Caco-2 (cell line): ENCODE measurements around the gene DDN. TPM values are rescaled to one million over a fixed set of nuclear protein-coding genes. Genes with fewer than 3 reads are reported as not detected.

Experiments used
- BruUV-seq: library from RNA; stranded (reverse); fragments of 400-500 nt; replicated peaks from 2 replicates; lab custom pipeline; 2021; lab: Mats Ljungman, UMichigan
- CTCF ChIA-PET: fragments of 300-600 bp; sonication (Branson Sonifier 250); formaldehyde crosslinking; loops from one replicate; lab custom pipeline; 2022; ENCODE audit warnings: antibody characterized with exemption; lab: Charles Lee
- POLR2A ChIA-PET: fragments of 300-600 bp; sonication (Branson Sonifier 250); formaldehyde crosslinking; loops from one replicate; lab custom pipeline; 2022; ENCODE audit warnings: antibody characterized with exemption; lab: Charles Lee
- DNase-seq, 2 experiments: peaks; one replicate each; pipeline versions ENCODE4 v3.0.0 to v3.0.0-alpha.2; 2020 to 2022
- H3K27me3 ChIP-seq: replicated peaks from 2 replicates; pipeline ENCODE4 v1.6.0; 2011; ENCODE audit warnings: low read length; ENCODE audit not compliant: control insufficient read depth, insufficient read depth
- H3K36me3 ChIP-seq: 2 replicates; pipeline ENCODE4 v1.5.1; 2011; ENCODE audit warnings: low read length; ENCODE audit not compliant: control insufficient read depth, insufficient read depth
- H3K4me1 ChIP-seq: fragments of 250-450 bp; sonication (Bioruptor Pico); 2 replicates; pipeline ENCODE4 v1.5.1; 2020; ENCODE audit warnings: mild to moderate bottlenecking
- H3K4me3 ChIP-seq: 2 replicates; pipeline ENCODE4 v1.5.1; 2011; ENCODE audit warnings: low read depth, mild to moderate bottlenecking, control low read depth, low read length
- H3K9me3 ChIP-seq: fragments of 250-450 bp; sonication (Bioruptor Pico); 2 replicates; pipeline ENCODE4 v1.5.1; 2020; ENCODE audit warnings: mild to moderate bottlenecking, moderate library complexity
- H3K27ac Mint-ChIP-seq: one replicate; pipeline ENCODE4 v1.8.0; 2022; ENCODE audit warnings: mixed read lengths; ENCODE audit not compliant: unreplicated experiment
- H3K27me3 Mint-ChIP-seq: one replicate; pipeline ENCODE4 v1.8.0; 2022; ENCODE audit warnings: mixed read lengths; ENCODE audit not compliant: insufficient read depth, unreplicated experiment
- H3K36me3 Mint-ChIP-seq: one replicate; pipeline ENCODE4 v1.8.0; 2022; ENCODE audit warnings: mild to moderate bottlenecking, mixed read lengths; ENCODE audit not compliant: insufficient read depth, unreplicated experiment
- H3K4me1 Mint-ChIP-seq: one replicate; pipeline ENCODE4 v1.8.0; 2022; ENCODE audit warnings: low read depth, mixed read lengths; ENCODE audit not compliant: unreplicated experiment
- H3K4me3 Mint-ChIP-seq: one replicate; pipeline ENCODE4 v1.8.0; 2022; ENCODE audit warnings: mild to moderate bottlenecking, moderate library complexity, mixed read lengths; ENCODE audit not compliant: unreplicated experiment
- H3K9me3 Mint-ChIP-seq: one replicate; pipeline ENCODE4 v1.8.0; 2022; ENCODE audit warnings: mixed read lengths; ENCODE audit not compliant: unreplicated experiment
- CTCF ChIP-seq, 2 experiments: fragments of 200-600 bp in 1 of 2; IDR thresholded peaks; 1 replicate in 1 of 2; 2 replicates in 1 of 2; pipeline versions ENCODE4 v1.5.1 to v1.8.0; 2011 to 2022; ENCODE audit warnings: antibody characterized with exemption in 1 of 2, control low read depth in 1 of 2, inconsistent platforms in 1 of 2, low read depth in 1 of 2, low read length in 1 of 2, mild to moderate bottlenecking in 1 of 2, moderate library complexity in 1 of 2; ENCODE audit not compliant: insufficient read depth in 1 of 2, severe bottlenecking in 1 of 2, unreplicated experiment in 1 of 2
- intact Hi-C: fragments of 100-400 bp; cut with micrococcal nuclease; formaldehyde crosslinking; loops from one replicate; pipeline ENCODE4 v1.10.0; 2022; ENCODE audit not compliant: unreplicated experiment
- total RNA-seq: library from RNA; stranded (reverse); gene quantifications from 2 replicates; pipeline ENCODE4 v1.2.3, GENCODE V29; 2022

The DDN gene
- total RNA-seq, 1 experiment from 2014 or later = 1.9 TPM

GRCh38 chr12:49014547-49014946, 15.4 kb upstream of the DDN start:
- Mint-ChIP-seq H3K27me3 (no peaks in the 10 kb centered on the region), H3K27ac (no peak overlapping the region), H3K36me3 (peaks cover 47% of the 10 kb centered on the region), H3K9me3 (no peaks in the 10 kb centered on the region), H3K4me3 (no peak overlapping the region), H3K4me1 (peaks cover 30% of the 10 kb centered on the region)
- Histone ChIP-seq H3K9me3 (no peaks in the 10 kb centered on the region), H3K4me3 (no peak overlapping the region), H3K27me3 (no peaks in the 10 kb centered on the region), H3K36me3 (no peaks in the 10 kb centered on the region), H3K4me1 (0 out of 2 replicates have a peak, but pooled peaks cover 4% of the 10 kb centered on the region)
- ChIA-PET POLR2A (no interaction called here), CTCF (interaction anchor here (0.5 to 1.3 kb wide), 3 partner anchors 17 to 128 kb away, joined by 3 to 20 read pairs (median 7); partner anchors contain the start of gene DDN)
- DNase-seq = no peak
- TF ChIP-seq CTCF (IDR thresholded peaks at IDR 0.05; ENCODE audit: insufficient read depth in 1 of 2, low read depth in 1 of 2, low read length in 1 of 2, severe bottlenecking in 1 of 2, unreplicated experiment in 1 of 2) = peak; percentile 27 to 45
- no TSS peak for BruUV-seq
- intact Hi-C loops = loop anchor here (1.0 kb wide), 1 partner anchor 33 kb away; no protein-coding TSS in a partner anchor

- Histone ChIP-seq H3K4me1 (0 out of 2 replicates have a peak, but pooled peaks cover 4% of the 10 kb centered on the region), H3K9me3 (no peaks in the 10 kb centered on the region), H3K27me3 (no peaks in the 10 kb centered on the region), H3K4me3 (no peak overlapping the region), H3K36me3 (no peaks in the 10 kb centered on the region)
- H3K4me1 Mint-ChIP-seq = peaks cover 30% of the 10 kb centered on the region
- no peak overlapping the region for H3K27ac Mint-ChIP-seq
- ChIA-PET POLR2A (no interaction called here), CTCF (interaction anchor here (1.3 kb wide), 1 partner anchor 16 kb away, joined by 20 read pairs; the partner anchor contains the start of gene DDN)
- no TSS peak for BruUV-seq
- no peaks in the 10 kb centered on the region for H3K9me3 Mint-ChIP-seq
- no peak for TF ChIP-seq CTCF (IDR thresholded peaks at IDR 0.05; ENCODE audit: insufficient read depth in 1 of 2, low read depth in 1 of 2, low read length in 1 of 2, severe bottlenecking in 1 of 2, unreplicated experiment in 1 of 2)
- H3K36me3 Mint-ChIP-seq = peaks cover 44% of the 10 kb centered on the region
- no peak overlapping the region for H3K4me3 Mint-ChIP-seq
- intact Hi-C loops = no loop called here
- no peaks in the 10 kb centered on the region for H3K27me3 Mint-ChIP-seq
- no peak for DNase-seq
These were observed 14.3 kb upstream of the DDN start for GRCh38 chr12:49013428-49013827.

GRCh38 chr12:49012739-49013138, 13.6 kb upstream of the DDN start:
- Histone ChIP-seq H3K4me1 (0 out of 2 replicates have a peak, but pooled peaks cover 4% of the 10 kb centered on the region), H3K27me3 (no peaks in the 10 kb centered on the region), H3K4me3 (no peak overlapping the region), H3K9me3 (no peaks in the 10 kb centered on the region), H3K36me3 (no peaks in the 10 kb centered on the region)
- intact Hi-C loops = no loop called here
- CTCF ChIA-PET = no interaction called here
- Mint-ChIP-seq H3K9me3 (no peaks in the 10 kb centered on the region), H3K4me1 (peaks cover 30% of the 10 kb centered on the region), H3K4me3 (no peak overlapping the region), H3K27ac (no peak overlapping the region), H3K36me3 (peaks cover 39% of the 10 kb centered on the region), H3K27me3 (no peaks in the 10 kb centered on the region)
- DNase-seq = no peak
- BruUV-seq = no TSS peak
- no peak for TF ChIP-seq CTCF (IDR thresholded peaks at IDR 0.05; ENCODE audit: insufficient read depth in 1 of 2, low read depth in 1 of 2, low read length in 1 of 2, severe bottlenecking in 1 of 2, unreplicated experiment in 1 of 2)
- POLR2A ChIA-PET = no interaction called here
